H7 (cell line): ENCODE results near the gene RAB31. TPM values are rescaled to one million over a fixed set of nuclear protein-coding genes. Genes with fewer than 3 reads are reported as not detected.
"Not testable (repeated sequence)": the region's sequence is repeated elsewhere in the genome, so short reads cannot be mapped to it uniquely, and the experiment has no call there.

Experiments
- DNase-seq: peaks from one replicate; pipeline ENCODE4 v3.0.0; 2012
- H3K27me3 ChIP-seq: 2 replicates; pipeline ENCODE4 v1.6.0; 2011; ENCODE audit warnings: mild to moderate bottlenecking, low read length; ENCODE audit not compliant: control insufficient read depth, insufficient read depth
- H3K36me3 ChIP-seq: replicated peaks from 2 replicates; pipeline ENCODE4 v1.5.1; 2011; ENCODE audit warnings: low read length; ENCODE audit not compliant: control insufficient read depth, insufficient read depth
- H3K4me3 ChIP-seq: 2 replicates; pipeline ENCODE4 v1.5.1; 2011; ENCODE audit warnings: low read depth, mild to moderate bottlenecking, control low read depth, low read length, moderate library complexity; ENCODE audit not compliant: insufficient read depth
- total RNA-seq: library from RNA; depleted of rRNA; stranded (reverse); fragments of >200 nt; shearing (Covaris generic); gene quantifications from 2 replicates; pipeline ENCODE4 v1.2.3, GENCODE V29; 2014

The RAB31 gene
- total RNA-seq, 1 experiment from 2014 or later = 29.7 TPM

GRCh38 chr18:9763157-9763556 is 55.1 kb downstream of the RAB31 start:
- H3K4me3 ChIP-seq = no peak overlapping the region
- DNase-seq = no peak

GRCh38 chr18:9764011-9764481 is 55.9 kb downstream of the RAB31 start:
- Histone ChIP-seq H3K4me3 (no peak overlapping the region), H3K27me3 (no peaks in the 10 kb centered on the region), H3K36me3 (no peaks in the 10 kb centered on the region; the same call in 1 of the 2 replicates)
- DNase-seq = no peak

More at GRCh38 chr18:9763157-9763556, 55.1 kb downstream of the RAB31 start:
- Histone ChIP-seq H3K27me3 (no peaks in the 10 kb centered on the region), H3K36me3 (no peaks in the 10 kb centered on the region; the same call in 1 of the 2 replicates)

GRCh38 chr18:9765501-9765900 is 57.4 kb downstream of the RAB31 start:
- Histone ChIP-seq H3K4me3 (no peak overlapping the region), H3K27me3 (no peaks in the 10 kb centered on the region), H3K36me3 (no peaks in the 10 kb centered on the region; the same call in 1 of the 2 replicates)
- no peak for DNase-seq

- no peak for DNase-seq
- H3K36me3 ChIP-seq = no peaks in the 10 kb centered on the region; the same call in 1 of the 2 replicates
Measured at GRCh38 chr18:9766076-9766481, 58.0 kb downstream of the RAB31 start.

GRCh38 chr18:9766740-9767139 is 58.6 kb downstream of the RAB31 start:
- DNase-seq = no peak
- Histone ChIP-seq H3K27me3 (no peaks in the 10 kb centered on the region), H3K4me3 (no peak overlapping the region), H3K36me3 (no peaks in the 10 kb centered on the region; the same call in 1 of the 2 replicates)

More at GRCh38 chr18:9766076-9766481, 58.0 kb downstream of the RAB31 start:
- H3K27me3 ChIP-seq = no peaks in the 10 kb centered on the region
- no peak overlapping the region for H3K4me3 ChIP-seq

GRCh38 chr18:9768071-9768691 is 60.1 kb downstream of the RAB31 start:
- DNase-seq, H3K27me3 ChIP-seq: not testable (repeated sequence)

GRCh38 chr18:9770111-9770510 is 62.0 kb downstream of the RAB31 start:
- not testable (repeated sequence) for H3K27me3 ChIP-seq, DNase-seq, H3K36me3 ChIP-seq, H3K4me3 ChIP-seq

More at GRCh38 chr18:9768071-9768691, 60.1 kb downstream of the RAB31 start:
- H3K4me3 ChIP-seq, H3K36me3 ChIP-seq: not testable (repeated sequence)

- no peaks in the 10 kb centered on the region for H3K36me3 ChIP-seq
- H3K27me3 ChIP-seq = no peaks in the 10 kb centered on the region
- DNase-seq = peak; percentile 88
- no peak overlapping the region for H3K4me3 ChIP-seq
Measured at GRCh38 chr18:9771261-9771976, 63.3 kb downstream of the RAB31 start.

GRCh38 chr18:9771977-9772660 is 64.0 kb downstream of the RAB31 start:
- no peak for DNase-seq
- Histone ChIP-seq H3K36me3 (no peaks in the 10 kb centered on the region), H3K4me3 (no peak overlapping the region)

GRCh38 chr18:9772847-9773677 is 65.0 kb downstream of the RAB31 start:
- Histone ChIP-seq H3K36me3 (no peaks in the 10 kb centered on the region), H3K4me3 (no peak overlapping the region), H3K27me3 (no peaks in the 10 kb centered on the region)
- no peak for DNase-seq

More at GRCh38 chr18:9771977-9772660, 64.0 kb downstream of the RAB31 start:
- no peaks in the 10 kb centered on the region for H3K27me3 ChIP-seq

- Histone ChIP-seq H3K27me3 (no peaks in the 10 kb centered on the region), H3K36me3 (no peaks in the 10 kb centered on the region), H3K4me3 (no peak overlapping the region)
- no peak for DNase-seq
Measured at GRCh38 chr18:9774150-9774549, 66.0 kb downstream of the RAB31 start.

GRCh38 chr18:9775178-9775577 is 67.1 kb downstream of the RAB31 start:
- Histone ChIP-seq H3K4me3 (no peak overlapping the region), H3K36me3 (no peaks in the 10 kb centered on the region), H3K27me3 (no peaks in the 10 kb centered on the region)
- DNase-seq = no peak

GRCh38 chr18:9779630-9780029 is 71.5 kb downstream of the RAB31 start:
- Histone ChIP-seq H3K27me3 (no peaks in the 10 kb centered on the region), H3K36me3 (no peaks in the 10 kb centered on the region), H3K4me3 (no peak overlapping the region)
- DNase-seq = no peak
